Tibial nerve (tissue), 4 donors: ENCODE data around the gene DERL3. TPM values are rescaled to one million over a fixed set of nuclear protein-coding genes. Genes with fewer than 3 reads are reported as not detected.

ENCODE experiments used
- DNase-seq, 2 donors: peaks; one replicate each; pipeline ENCODE4 v3.0.0-alpha.2; 2019; ENCODE audit warnings: low spot score in 2 of 2
- H3K27ac ChIP-seq, 4 donors: fragments of 200-600 bp; sonication (generic) in 3 of 4; one replicate each; pipeline ENCODE4 v1.5.1; 2017 to 2019; ENCODE audit warnings: mild to moderate bottlenecking in 1 of 4
- H3K27me3 ChIP-seq, 2 donors: fragments of 200-600 bp; sonication (generic) in 1 of 2; one replicate each; pipeline versions ENCODE4 v1.5.1 to v1.6.0; 2017 to 2019
- H3K36me3 ChIP-seq, 3 donors: fragments of 200-600 bp; sonication (generic); one replicate each; pipeline ENCODE4 v1.5.1; 2018 to 2019
- H3K4me1 ChIP-seq, 4 donors: fragments of 200-600 bp; sonication (generic) in 3 of 4; one replicate each; pipeline ENCODE4 v1.5.1; 2017 to 2019
- H3K4me3 ChIP-seq, 4 donors: fragments of 200-600 bp; sonication (generic) in 3 of 4; one replicate each; pipeline ENCODE4 v1.5.1; 2017 to 2019; ENCODE audit warnings: mild to moderate bottlenecking in 1 of 4, moderate library complexity in 1 of 4
- H3K9me3 ChIP-seq, 4 donors: fragments of 200-600 bp; sonication (generic) in 3 of 4; one replicate each; pipeline ENCODE4 v1.5.1; 2017 to 2019
- EP300 ChIP-seq, 2 donors: sonication (generic); formaldehyde crosslinking; IDR thresholded peaks; one replicate each; pipeline ENCODE4 v1.6.1; 2017; ENCODE audit warnings: antibody characterized with exemption in 2 of 2, mild to moderate bottlenecking in 1 of 2
- POLR2A ChIP-seq, 2 donors: fragments of 450-650 bp; IDR thresholded peaks; one replicate each; pipeline ENCODE4 v1.6.1; 2017; ENCODE audit warnings: antibody characterized with exemption in 2 of 2, mild to moderate bottlenecking in 2 of 2, moderate library complexity in 2 of 2
- WGBS, 2 donors: methylation state at CpG; one replicate each; pipeline ENCODE4 v1.1.5; 2018; 5-methylcytosine and 5-hydroxymethylcytosine counted together
- total RNA-seq, 4 donors: library from RNA; depleted of rRNA; stranded (reverse); fragments of >200 nt; gene quantifications; one replicate each; pipeline ENCODE4 v1.1.0, GENCODE V29; 2016
- TF ChIP-seq, protein P1 (sequence below), 5 experiments: fragments of 200-600 bp in 3 of 5; fragments of 450-650 bp in 2 of 5; sonication (generic) in 3 of 5; IDR thresholded peaks; one replicate each; pipeline ENCODE4 v1.5.1; 2016 to 2019; ENCODE audit warnings: antibody characterized with exemption in 5 of 5, mild to moderate bottlenecking in 3 of 5, moderate library complexity in 2 of 5

Gene DERL3
- total RNA-seq, 4 donors from 2014 or later: 0.60 to 2.3 TPM; not detected in 2

DNA sequence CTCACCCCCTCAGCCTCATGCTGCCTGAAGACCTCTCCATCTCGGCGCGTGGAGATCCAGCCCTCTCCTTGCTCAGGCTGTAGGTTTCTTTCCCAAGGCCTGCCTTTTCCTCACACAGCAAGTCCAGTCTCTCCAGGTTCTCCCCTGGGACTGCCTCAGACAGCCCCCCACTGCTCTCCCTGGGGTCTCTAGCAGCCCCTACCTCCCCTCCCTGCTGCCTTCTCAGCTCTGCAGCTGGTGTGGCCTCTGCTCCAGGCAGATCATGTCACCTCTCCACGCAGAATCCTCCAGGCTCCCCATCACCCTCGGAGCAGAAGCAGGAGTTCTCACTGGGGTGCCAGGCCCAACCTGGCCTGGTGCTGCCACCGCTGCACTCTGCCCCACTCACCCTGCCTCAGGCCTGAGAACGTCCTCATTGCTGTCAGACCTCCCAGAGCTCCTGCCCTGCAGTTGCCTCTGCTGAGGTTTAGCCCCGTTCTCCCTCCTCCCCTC is 36.9 kb downstream of the DERL3 start:
- Histone ChIP-seq H3K27ac (peak overlapping the region in 1 of 4 donors; percentile 23), H3K27me3 (no peaks in the 10 kb centered on the region), H3K36me3 (peaks cover 0 to 97% (median 25%) of the 10 kb centered on the region in 3 donors), H3K4me3 (no peak overlapping the region), H3K9me3 (no peaks in the 10 kb centered on the region), H3K4me1 (no peaks in the 10 kb centered on the region)
- 90 to 93% methylated on average over 8 of the region's 8 CpGs for WGBS, 2 donors
- TF ChIP-seq, protein P1, sequence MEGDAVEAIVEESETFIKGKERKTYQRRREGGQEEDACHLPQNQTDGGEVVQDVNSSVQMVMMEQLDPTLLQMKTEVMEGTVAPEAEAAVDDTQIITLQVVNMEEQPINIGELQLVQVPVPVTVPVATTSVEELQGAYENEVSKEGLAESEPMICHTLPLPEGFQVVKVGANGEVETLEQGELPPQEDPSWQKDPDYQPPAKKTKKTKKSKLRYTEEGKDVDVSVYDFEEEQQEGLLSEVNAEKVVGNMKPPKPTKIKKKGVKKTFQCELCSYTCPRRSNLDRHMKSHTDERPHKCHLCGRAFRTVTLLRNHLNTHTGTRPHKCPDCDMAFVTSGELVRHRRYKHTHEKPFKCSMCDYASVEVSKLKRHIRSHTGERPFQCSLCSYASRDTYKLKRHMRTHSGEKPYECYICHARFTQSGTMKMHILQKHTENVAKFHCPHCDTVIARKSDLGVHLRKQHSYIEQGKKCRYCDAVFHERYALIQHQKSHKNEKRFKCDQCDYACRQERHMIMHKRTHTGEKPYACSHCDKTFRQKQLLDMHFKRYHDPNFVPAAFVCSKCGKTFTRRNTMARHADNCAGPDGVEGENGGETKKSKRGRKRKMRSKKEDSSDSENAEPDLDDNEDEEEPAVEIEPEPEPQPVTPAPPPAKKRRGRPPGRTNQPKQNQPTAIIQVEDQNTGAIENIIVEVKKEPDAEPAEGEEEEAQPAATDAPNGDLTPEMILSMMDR (IDR thresholded peaks at IDR 0.05): no peak
- TF ChIP-seq POLR2A (IDR thresholded peaks at IDR 0.05): no peak
- no peak for DNase-seq

DNA sequence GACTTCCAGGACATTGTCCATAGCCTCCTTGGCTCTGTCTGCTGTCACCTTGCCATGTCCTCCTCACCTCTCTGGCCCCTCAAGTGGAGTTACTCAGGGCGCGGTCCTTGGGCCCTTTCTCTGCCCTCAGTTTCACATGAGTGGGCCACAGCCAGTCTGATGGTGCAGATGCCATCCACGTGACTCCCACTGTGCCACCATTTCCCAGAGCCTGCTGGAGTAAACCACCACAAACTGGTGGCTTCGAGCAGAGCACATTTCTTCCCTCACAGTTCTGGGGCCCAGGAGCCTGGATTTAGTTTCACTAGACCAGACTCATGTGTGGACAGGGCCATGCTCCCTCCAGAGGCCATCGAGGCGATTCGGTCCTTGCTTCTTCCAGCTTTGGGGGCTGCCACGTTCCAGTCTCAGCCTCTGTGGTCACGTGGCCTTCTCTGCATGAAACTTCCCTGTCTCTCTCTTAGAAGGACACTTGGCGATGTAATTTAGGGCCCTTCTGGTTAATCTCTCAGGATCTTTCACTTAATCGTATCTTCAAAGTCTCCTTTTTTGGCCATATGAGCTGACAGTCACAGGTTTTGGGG is 37.5 kb downstream of the DERL3 start:
- TF ChIP-seq POLR2A (IDR thresholded peaks at IDR 0.05) (no peak), EP300 (IDR thresholded peaks at IDR 0.05) (no peak)
- peaks cover 0 to 95% (median 25%) of the 10 kb centered on the region in 3 donors for H3K36me3 ChIP-seq
- WGBS, 2 donors: 86% methylated on average over 11 of the region's 11 CpGs
- no peak for DNase-seq
- peak overlapping the region in 1 of 4 donors; percentile 23 for H3K27ac ChIP-seq
- H3K4me1 ChIP-seq: peaks cover 0 to 3% (median 0%) of the 10 kb centered on the region in 4 donors
- no peak overlapping the region for H3K4me3 ChIP-seq
- H3K27me3 ChIP-seq: no peaks in the 10 kb centered on the region
- H3K9me3 ChIP-seq: no peaks in the 10 kb centered on the region

DNA sequence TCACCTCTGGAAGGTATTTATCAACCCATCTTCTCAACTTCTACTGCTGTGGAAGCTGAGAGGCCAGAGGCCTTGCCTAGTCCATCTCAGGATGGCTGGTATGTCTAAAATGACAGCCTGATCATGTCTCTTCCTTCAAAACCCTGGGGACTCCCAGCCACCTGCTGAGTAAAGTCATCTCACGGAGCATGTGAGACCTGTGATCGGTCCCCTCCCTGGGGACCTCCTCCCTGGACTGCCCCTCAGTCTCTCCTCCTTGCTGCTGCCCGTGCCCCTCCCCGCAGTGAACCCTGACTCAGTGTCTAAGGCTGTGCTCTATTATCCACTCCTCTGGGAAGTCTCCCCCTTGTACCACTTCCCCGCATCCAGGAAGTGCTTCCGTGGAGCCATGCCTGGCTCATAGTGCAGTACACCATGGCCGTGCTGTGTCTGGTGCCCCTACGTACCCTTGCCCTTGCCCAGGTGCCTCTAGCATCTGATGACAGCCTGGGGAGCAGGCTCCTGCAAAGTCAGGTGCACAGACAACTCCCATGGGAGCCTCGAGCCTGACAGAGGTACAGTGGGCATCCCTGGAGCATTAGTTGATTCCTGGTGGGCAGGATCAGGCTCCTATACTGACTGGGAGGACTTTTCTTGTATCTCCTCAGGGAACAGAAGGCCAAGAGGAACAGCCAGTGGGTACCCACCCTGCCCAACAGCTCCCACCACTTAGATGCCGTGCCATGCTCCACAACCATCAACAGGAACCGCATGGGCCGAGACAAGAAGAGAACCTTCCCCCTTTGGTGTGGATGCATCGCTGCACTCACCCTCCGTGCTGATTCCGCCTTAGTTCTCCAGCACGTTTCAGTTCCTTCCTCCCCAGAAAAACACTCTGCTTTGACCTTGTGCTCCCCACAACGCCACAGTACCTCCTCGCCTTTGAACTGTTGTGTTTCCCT is 38.2 kb downstream of the DERL3 start:
- H3K4me3 ChIP-seq: no peak overlapping the region
- H3K27me3 ChIP-seq: no peaks in the 10 kb centered on the region
- no peaks in the 10 kb centered on the region for H3K9me3 ChIP-seq
- H3K36me3 ChIP-seq: peaks cover 0 to 95% (median 25%) of the 10 kb centered on the region in 3 donors
- DNase-seq: no peak
- TF ChIP-seq, protein P1 (IDR thresholded peaks at IDR 0.05): no peak
- TF ChIP-seq EP300 (IDR thresholded peaks at IDR 0.05): no peak
- no peak for TF ChIP-seq POLR2A (IDR thresholded peaks at IDR 0.05)
- H3K27ac ChIP-seq: peak overlapping the region in 1 of 4 donors; percentile 23
- H3K4me1 ChIP-seq: peaks cover 0 to 8% (median 0%) of the 10 kb centered on the region in 4 donors
- 92 to 93% methylated on average over 17 to 18 of the region's 18 CpGs for WGBS, 2 donors

DNA sequence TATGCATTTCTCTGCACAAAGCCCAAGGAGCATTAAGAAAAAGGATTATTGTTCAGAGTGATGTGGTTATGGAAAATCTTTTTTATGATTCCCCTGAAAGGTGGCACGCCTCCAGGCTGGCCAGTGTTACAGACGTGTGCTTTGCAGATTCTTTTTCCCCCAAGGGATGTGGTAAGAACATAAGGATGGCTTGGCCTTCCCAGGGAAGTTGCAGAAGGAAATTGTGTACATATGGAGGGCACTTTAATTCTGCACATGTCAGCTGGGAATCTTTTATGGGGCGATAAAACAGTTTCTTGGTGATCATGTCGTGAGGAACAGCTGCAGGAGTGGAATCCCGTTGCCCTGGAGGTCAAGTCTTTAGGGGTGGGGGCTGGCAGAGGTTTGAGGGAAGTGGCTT is 42.3 kb downstream of the DERL3 start:
- Histone ChIP-seq H3K4me3 (no peak overlapping the region), H3K27me3 (no peaks in the 10 kb centered on the region), H3K9me3 (no peaks in the 10 kb centered on the region), H3K4me1 (peaks cover 0 to 22% (median 0%) of the 10 kb centered on the region in 4 donors), H3K36me3 (peaks cover 0 to 92% (median 19%) of the 10 kb centered on the region in 3 donors), H3K27ac (no peak overlapping the region)
- no peak for TF ChIP-seq EP300 (IDR thresholded peaks at IDR 0.05)
- TF ChIP-seq POLR2A (IDR thresholded peaks at IDR 0.05): no peak
- TF ChIP-seq, protein P1 (IDR thresholded peaks at IDR 0.05): no peak
- no peak for DNase-seq
- 52 to 56% methylated on average over 5 of the region's 5 CpGs for WGBS, 2 donors

DNA sequence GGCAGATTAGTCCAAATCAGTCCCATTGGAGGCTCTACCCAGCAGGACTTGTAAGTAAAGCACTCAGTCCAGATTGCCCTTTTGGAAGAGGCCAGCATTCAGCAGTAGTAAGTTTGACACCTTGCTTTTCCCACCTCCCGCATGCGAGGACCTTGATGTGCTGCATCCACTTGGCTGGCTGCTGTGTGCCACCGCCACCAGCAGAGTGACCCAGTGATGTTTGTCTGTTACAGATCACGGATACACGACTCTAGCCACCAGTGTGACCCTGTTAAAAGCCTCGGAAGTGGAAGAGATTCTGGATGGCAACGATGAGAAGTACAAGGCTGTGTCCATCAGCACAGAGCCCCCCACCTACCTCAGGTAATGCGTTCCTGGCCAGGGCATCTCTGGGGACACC is 45.5 kb downstream of the DERL3 start:
- Histone ChIP-seq H3K9me3 (no peaks in the 10 kb centered on the region), H3K27ac (no peak overlapping the region), H3K36me3 (peaks cover 0 to 60% (median 12%) of the 10 kb centered on the region in 3 donors), H3K4me3 (no peak overlapping the region), H3K4me1 (peaks cover 0 to 53% (median 14%) of the 10 kb centered on the region in 4 donors), H3K27me3 (no peaks in the 10 kb centered on the region)
- TF ChIP-seq EP300 (IDR thresholded peaks at IDR 0.05) (no peak), POLR2A (IDR thresholded peaks at IDR 0.05) (no peak)
- TF ChIP-seq, protein P1 (IDR thresholded peaks at IDR 0.05): no peak
- no peak for DNase-seq
- WGBS, 2 donors: 85 to 91% methylated on average over 8 of the region's 8 CpGs
